ENCODE measurements around the gene CBX8.

DNA sequence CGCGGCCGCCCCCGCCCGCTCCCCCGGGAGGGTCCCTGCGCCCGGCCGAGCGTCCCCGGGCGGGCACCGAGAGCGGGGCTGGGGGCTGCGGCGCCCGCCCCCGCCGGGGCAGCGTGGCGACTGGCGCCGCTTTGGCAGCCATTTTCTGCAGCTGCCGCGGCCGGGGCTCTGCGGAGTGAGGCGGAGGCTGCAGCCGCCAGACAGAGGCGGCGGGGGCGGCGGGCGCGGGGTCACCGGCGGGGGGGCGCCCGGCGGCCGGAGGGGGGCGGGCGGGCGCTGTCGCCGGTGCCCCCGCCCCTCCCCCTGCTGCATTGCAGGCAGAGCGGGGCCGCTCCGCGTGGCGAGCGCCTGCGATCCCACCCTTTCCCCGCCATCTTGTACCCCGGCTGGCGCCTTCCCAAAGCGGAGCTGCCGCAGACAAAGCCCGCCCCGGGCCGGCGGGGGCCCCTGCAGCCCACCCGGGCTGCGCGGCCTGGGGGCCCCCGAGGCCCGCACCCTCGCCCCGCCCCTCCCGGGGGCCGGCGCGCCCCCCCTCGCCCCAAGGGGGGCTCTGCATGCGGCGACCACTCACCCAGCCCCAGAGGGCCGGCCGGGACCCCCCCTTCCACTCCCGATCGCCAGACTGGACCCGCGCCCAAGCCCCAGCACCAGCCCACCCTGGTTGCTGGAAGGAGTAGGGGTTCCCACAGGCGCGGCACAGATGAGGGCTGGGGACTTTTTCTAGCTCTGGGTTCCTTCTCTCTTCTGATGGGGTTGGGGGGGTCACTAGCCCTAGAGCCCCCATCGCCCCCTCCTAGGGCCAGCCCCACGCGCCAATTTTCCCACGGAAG is 16.6 kb upstream of the CBX8 start:
- TF ChIP-seq POLR2A (IDR thresholded peaks at IDR 0.05; ENCODE audit: low read length) (no peak), GATA1 (IDR thresholded peaks at IDR 0.05; ENCODE audit: low read depth, low read length) (no peak)

All from erythroblast (primary cell).